DND-41 (cell line): ENCODE measurements around the gene IGF2BP2.

ENCODE experiments used
- ATAC-seq: fragments of 200-7000 bp; cut with Tn5 transposase; 3 replicates; pipeline ENCODE4 v1.9.1; 2021; ENCODE audit warnings: low read depth; ENCODE audit not compliant: insufficient read depth
- DNase-seq: peaks from one replicate; pipeline ENCODE4 v3.0.0-alpha.2; 2020
- H2AFZ ChIP-seq: 2 replicates; pipeline ENCODE4 v1.6.0; 2012; ENCODE audit warnings: low read depth, low read length
- H3K27ac ChIP-seq: 2 replicates; pipeline ENCODE4 v1.5.1; 2012; ENCODE audit warnings: low read length, inconsistent platforms
- H3K27me3 ChIP-seq: fragments of 200-600 bp; sonication (generic); 2 replicates; pipeline ENCODE4 v1.6.0; 2012; ENCODE audit warnings: low read length, mild to moderate bottlenecking, inconsistent platforms; ENCODE audit not compliant: insufficient read depth, poor library complexity
- H3K36me3 ChIP-seq: 2 replicates; pipeline ENCODE4 v1.5.1; 2012; ENCODE audit warnings: low read length, inconsistent platforms; ENCODE audit not compliant: insufficient read depth
- H3K4me1 ChIP-seq: 2 replicates; pipeline ENCODE4 v1.5.1; 2012; ENCODE audit warnings: mild to moderate bottlenecking, low read length; ENCODE audit not compliant: insufficient read depth
- H3K4me2 ChIP-seq: 2 replicates; pipeline ENCODE4 v1.6.0; 2012; ENCODE audit warnings: mild to moderate bottlenecking, moderate library complexity, low read length, inconsistent platforms; ENCODE audit not compliant: insufficient read depth
- H3K4me3 ChIP-seq, 2 experiments: fragments of 200-600 bp in 1 of 2; shearing (Covaris generic) in 1 of 2; 2 replicates each; pipeline ENCODE4 v1.5.1; 2012 to 2016; ENCODE audit warnings: inconsistent platforms in 2 of 2, low read length in 2 of 2, mild to moderate bottlenecking in 2 of 2, low read depth in 1 of 2, moderate library complexity in 1 of 2
- H3K79me2 ChIP-seq: 2 replicates; pipeline ENCODE4 v1.6.0; 2012; ENCODE audit warnings: low read length, inconsistent platforms; ENCODE audit not compliant: insufficient read depth
- H3K9ac ChIP-seq: 2 replicates; pipeline ENCODE4 v1.6.0; 2012; ENCODE audit warnings: low read depth, mild to moderate bottlenecking, inconsistent platforms, low read length, moderate library complexity
- H3K9me3 ChIP-seq: 2 replicates; pipeline ENCODE4 v1.5.1; 2012; ENCODE audit warnings: low read length, moderate library complexity, mild to moderate bottlenecking, inconsistent platforms; ENCODE audit not compliant: insufficient read depth, severe bottlenecking
- H4K20me1 ChIP-seq: 2 replicates; pipeline ENCODE4 v1.6.0; 2012; ENCODE audit warnings: low read length; ENCODE audit not compliant: insufficient read depth
- CTCF ChIP-seq: IDR thresholded peaks from 2 replicates; pipeline ENCODE4 v1.5.1; 2012; ENCODE audit warnings: borderline replicate concordance, low read length, moderate library complexity, mild to moderate bottlenecking; ENCODE audit not compliant: poor library complexity, severe bottlenecking; ENCODE audit errors: extremely low read depth
- EZH2 ChIP-seq: IDR thresholded peaks from 3 replicates; pipeline ENCODE4 v1.6.1; 2012; ENCODE audit warnings: borderline replicate concordance, low read depth, mild to moderate bottlenecking, moderate library complexity, low read length, inconsistent platforms; ENCODE audit not compliant: severe bottlenecking

The IGF2BP2 gene

GRCh38 chr3:185760088-185760487 is 64.8 kb downstream of the IGF2BP2 start:
- Histone ChIP-seq H3K4me1 (no peaks in the 10 kb centered on the region; the same call in 1 of the 2 replicates), H3K4me3 (no peak overlapping the region)

GRCh38 chr3:185759512-185759911 is 65.3 kb downstream of the IGF2BP2 start:
- H2AFZ ChIP-seq, result no peak overlapping the region
- H3K27ac ChIP-seq, result no peak overlapping the region
- H3K9ac ChIP-seq, result no peak overlapping the region
- no peak overlapping the region for H3K4me2 ChIP-seq
- DNase-seq (no peak), ATAC-seq (no peak)
- H3K9me3 ChIP-seq, result no peaks in the 10 kb centered on the region
- TF ChIP-seq EZH2 (no peak), CTCF (no peak)
- H4K20me1 ChIP-seq, result no peaks in the 10 kb centered on the region
- no peak overlapping the region for H3K4me3 ChIP-seq
- no peaks in the 10 kb centered on the region for H3K36me3 ChIP-seq
- H3K27me3 ChIP-seq, result peaks cover 22% of the 10 kb centered on the region
- no peaks in the 10 kb centered on the region; the same call in 1 of the 2 replicates for H3K4me1 ChIP-seq
- no peaks in the 10 kb centered on the region for H3K79me2 ChIP-seq

More at GRCh38 chr3:185760088-185760487, 64.8 kb downstream of the IGF2BP2 start:
- DNase-seq, result no peak
- H3K9ac ChIP-seq, result no peak overlapping the region
- no peak overlapping the region for H3K4me2 ChIP-seq
- peaks cover 22% of the 10 kb centered on the region for H3K27me3 ChIP-seq
- H3K79me2 ChIP-seq, result no peaks in the 10 kb centered on the region
- H2AFZ ChIP-seq, result no peak overlapping the region
- no peaks in the 10 kb centered on the region for H3K9me3 ChIP-seq
- H4K20me1 ChIP-seq, result no peaks in the 10 kb centered on the region
- H3K36me3 ChIP-seq, result no peaks in the 10 kb centered on the region
- no peak for TF ChIP-seq CTCF
- no peak for TF ChIP-seq EZH2
- no peak for ATAC-seq
- no peak overlapping the region for H3K27ac ChIP-seq

- Histone ChIP-seq H3K4me3 (no peak overlapping the region), H3K27me3 (peaks cover 19% of the 10 kb centered on the region), H2AFZ (no peak overlapping the region), H3K4me1 (no peaks in the 10 kb centered on the region; the same call in 1 of the 2 replicates), H3K36me3 (no peaks in the 10 kb centered on the region), H3K9ac (no peak overlapping the region), H3K9me3 (no peaks in the 10 kb centered on the region), H3K4me2 (no peak overlapping the region), H4K20me1 (no peaks in the 10 kb centered on the region), H3K79me2 (no peaks in the 10 kb centered on the region), H3K27ac (no peak overlapping the region)
- ATAC-seq, result no peak
- no peak for DNase-seq
- TF ChIP-seq CTCF, result no peak
These were observed 65.9 kb downstream of the IGF2BP2 start for GRCh38 chr3:185758912-185759311.

- Histone ChIP-seq H2AFZ (no peak overlapping the region), H3K27ac (no peak overlapping the region), H3K4me3 (no peak overlapping the region), H3K9ac (no peak overlapping the region), H3K4me2 (no peak overlapping the region), H3K27me3 (peaks cover 8% of the 10 kb centered on the region), H3K4me1 (no peaks in the 10 kb centered on the region), H3K36me3 (no peaks in the 10 kb centered on the region), H3K79me2 (no peaks in the 10 kb centered on the region), H3K9me3 (no peaks in the 10 kb centered on the region), H4K20me1 (no peaks in the 10 kb centered on the region)
- no peak for TF ChIP-seq EZH2
- TF ChIP-seq CTCF, result no peak
- ATAC-seq (no peak), DNase-seq (no peak)
These were observed 67.7 kb downstream of the IGF2BP2 start for GRCh38 chr3:185757176-185757575.
